SKM-1 (cell line): ENCODE measurements around the gene DIP2B.
"Not testable (repeated sequence)": the region's sequence is repeated elsewhere in the genome, so short reads cannot be mapped to it uniquely, and the experiment has no call there.

Source experiments
- DNase-seq: peaks from one replicate; lab custom pipeline; 2025; ENCODE audit not compliant: unreplicated experiment; lab: John Stamatoyannopoulos, UW

The DIP2B gene

DNA sequence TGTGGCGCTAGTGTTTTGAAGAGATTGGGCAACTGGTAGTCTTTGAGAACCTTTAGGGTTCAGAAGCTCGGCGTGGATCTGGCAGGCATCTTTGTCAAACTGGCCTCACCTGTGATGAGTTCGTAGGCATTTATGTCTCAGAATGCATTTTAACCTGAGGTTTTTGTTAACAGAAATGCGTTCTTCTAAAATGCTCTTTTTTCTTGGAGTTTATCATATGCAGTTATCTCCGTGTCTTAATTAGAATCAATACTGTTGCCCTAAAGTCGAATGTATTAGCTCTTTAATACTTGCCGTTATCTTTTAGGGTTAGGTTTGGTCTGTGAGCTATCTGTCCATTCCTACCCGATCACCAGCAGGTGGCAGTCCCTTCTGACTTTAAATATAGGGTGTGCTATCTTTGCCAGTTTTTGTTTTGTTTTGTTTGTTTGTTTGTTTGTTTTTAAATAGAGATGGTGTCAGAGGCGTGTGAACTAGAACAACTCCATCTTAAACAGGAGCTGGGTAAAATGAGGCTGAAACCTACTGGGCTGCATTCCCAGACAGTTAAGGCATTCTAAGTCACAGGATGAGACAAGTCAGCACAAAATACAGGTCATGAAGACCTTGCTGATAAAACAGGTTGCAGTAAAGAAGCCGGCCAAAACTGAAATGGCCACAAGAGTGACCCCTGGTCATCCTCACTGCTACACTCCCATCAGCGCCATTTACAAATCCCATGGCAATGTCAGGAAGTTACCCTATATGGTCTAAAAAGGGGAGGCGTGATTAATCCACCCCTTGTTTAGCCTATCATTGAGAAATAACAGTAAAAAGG lies 260.5 kb downstream of the DIP2B start:
- peak; percentile 11 for DNase-seq

DNA sequence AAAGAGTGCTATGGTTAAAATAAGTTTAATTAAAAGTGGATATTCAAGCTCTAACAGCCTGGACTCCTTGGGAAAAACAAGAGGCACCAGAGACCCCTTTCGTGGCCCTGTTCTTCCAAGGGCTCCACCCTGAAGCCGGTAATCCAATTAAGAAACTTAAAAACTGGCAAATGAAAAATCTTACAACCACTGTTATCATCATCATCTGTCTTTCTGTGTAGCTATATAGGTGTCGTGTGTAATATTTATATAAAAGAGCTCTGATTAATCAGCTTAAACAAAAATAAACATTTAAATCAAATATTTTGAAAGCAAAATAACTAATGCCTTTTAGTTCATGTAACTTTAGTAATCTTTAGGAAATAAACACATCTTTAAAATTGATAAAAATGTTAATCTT lies 263.6 kb downstream of the DIP2B start:
- DNase-seq = no peak

DNA sequence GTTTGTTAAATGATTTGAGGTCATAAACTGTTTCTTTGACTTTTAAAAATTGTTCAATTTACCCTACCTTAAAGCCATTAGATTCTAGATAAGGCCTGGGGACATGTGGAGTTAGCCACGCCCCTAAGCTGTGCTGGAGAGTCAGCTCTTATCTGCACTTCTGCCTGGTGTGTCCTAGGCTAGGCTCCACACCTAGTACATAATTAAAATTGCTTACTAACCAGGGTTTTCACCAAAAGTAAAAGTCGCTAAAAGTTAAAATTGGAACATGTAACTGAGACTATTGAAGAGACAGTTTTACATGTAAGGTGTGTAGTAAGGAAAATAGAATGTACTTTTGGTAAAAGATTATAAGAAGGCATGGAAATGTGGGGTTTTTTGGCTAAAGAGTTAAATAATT lies 264.0 kb downstream of the DIP2B start:
- DNase-seq = not testable (repeated sequence)

DNA sequence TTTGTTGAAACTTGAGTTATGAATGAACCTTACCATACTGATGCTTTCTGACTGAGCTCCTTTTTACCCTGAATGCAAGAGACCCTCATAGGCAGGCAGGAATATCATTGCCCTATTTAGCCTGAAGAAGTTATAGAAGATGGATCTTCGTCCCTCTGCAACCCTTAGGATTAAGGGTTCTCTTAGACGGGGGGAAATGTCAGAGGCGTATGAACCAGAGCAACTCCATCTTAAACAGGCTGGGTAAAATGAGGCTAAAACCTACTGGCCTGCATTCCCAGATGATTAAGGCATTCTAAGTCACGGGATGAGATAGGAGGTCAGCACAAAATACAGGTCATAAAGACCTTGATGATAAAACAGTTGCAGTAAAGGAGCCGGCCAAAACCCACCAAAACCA lies 266.6 kb downstream of the DIP2B start:
- DNase-seq = no peak

DNA sequence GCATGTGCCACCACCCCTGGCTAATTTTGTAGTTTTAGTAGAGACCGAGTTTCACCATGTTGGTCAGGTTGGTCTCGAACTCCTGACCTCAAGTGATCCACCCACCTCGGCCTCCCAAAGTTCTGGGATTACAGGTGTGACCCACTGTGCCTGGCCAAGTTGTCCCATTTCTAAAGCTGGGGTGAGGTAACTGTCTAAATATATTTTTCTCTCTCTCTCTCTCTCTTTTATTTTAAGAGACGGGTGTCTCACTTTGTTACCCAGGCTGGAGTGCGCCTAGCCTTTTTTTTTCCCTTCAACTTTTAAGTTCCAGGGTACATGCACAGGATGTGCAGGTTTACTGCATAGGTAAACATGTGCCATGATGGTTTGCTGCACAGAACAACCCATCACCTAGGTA lies 267.7 kb downstream of the DIP2B start:
- no peak for DNase-seq

DNA sequence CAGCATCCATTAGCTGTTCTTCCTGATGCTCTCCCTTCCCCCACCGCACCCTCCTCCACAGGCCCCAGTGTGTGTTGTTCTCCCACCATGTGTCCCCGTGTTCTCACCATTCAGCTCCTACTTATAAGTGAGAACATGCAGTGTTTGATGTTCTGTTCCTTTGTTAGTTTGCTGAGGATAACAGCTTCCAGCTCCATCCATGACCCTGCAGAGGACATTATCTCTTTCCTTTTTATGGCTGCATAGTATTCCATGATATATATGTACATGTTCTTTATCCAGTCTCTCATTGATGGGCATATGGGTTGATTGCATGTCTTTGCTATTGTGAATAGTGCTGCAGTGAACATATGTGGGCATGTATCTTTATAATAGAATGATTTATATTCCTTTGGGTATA lies 268.1 kb downstream of the DIP2B start:
- DNase-seq = no peak

DNA sequence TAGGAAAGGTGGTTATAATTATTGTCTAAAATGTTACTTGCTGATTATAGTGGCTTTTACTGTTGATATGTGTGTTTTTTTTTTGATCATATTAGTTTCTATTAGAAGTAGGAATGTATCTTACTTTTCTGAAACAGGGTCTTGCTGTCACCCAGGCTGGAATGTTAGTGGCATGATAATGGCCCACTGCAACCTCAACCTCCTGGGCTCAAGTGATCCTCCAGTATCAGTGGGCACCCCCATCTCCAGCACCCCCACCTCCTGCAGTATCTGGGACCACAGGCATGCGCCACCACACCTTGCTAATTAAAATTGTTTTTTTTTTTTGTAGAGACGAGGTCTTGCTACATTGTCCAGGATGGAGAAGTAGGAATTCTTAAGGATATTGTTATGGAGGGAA lies 270.5 kb downstream of the DIP2B start:
- no peak for DNase-seq

DNA sequence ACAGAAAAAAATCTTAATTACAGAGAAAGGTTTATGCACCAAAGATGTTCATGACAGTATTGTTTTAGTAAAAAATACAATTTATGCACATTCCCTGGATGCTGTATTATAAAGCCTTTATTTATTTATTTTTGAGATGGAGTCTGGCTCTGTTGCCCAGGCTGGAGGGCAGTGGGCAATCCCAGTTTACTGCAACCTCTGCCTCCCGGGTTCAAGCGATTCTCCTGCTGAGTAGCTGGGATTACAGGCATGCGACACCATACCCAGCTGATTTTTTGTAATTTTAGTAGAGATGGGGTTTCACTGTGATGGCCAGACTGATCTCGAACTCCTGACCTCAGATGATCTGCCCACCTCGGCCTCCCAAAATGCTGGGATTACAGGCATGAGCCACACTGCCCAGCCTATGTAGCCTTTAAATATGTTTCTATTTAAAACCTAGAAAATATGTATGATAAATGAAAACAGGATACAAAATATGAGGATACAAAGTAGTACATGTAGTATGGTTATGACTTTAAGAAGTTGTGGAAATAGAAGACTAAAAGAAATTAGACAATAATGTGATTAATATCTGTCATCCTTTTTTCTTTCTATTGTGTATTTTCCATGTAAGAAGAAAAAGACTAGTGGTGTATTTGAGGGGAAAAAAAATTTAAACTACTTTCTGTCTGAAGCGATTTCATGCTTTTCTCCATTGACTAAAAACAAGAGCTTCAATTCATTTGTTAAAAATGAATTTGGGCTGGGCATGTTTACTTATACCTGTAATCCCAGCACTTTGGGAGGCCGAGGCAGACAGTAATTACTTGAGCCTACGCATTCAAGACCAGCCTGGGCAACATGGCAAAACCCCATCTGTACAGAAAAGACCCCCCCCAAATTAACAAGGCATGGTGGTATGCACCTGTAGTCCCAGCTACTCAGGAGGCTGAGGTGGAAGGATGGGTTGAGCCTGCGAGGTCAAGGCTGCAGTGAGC lies 272.3 kb downstream of the DIP2B start:
- no peak for DNase-seq

DNA sequence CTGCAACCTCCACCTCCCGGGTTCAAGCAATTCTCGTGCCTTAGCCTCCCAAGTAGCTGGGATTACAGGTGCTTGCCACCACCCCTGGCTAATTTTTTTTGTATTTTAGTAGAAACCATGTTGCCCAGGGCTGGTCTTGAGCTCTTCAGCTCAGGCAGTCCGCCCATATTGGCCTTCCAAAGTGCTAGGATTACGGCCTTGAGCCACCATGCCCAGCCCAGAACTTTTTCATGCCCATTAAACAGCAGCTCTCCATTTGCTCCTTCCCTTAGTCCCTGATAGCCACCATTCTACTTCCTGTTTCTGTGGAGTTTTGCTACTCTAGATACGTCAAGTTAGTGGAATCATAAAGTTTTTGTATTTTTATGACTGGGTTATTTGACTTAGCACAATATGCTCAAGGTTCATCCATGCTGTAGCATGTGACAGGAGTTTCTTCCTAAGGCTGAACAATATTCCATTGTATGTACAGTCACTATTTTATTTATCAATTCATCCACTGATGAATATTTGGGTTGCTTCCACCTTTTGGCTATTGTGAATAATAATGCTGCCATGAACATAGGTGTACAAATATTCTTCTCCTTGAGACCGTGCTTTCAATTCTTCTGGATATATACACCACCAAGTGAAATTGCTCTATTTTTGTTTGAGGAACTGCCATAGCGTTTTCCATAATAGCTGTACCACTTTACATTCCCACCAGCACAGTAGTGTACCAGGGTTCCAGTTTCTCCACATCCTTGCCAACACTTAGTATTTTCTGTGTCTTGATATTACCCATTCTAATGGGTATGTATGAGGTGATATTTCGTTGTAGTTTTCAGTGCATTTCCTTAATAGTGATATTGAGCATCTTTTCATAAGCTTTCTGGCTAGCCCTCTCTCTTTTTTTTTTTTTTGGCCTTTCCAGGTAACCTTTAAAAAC lies 274.1 kb downstream of the DIP2B start:
- no peak for DNase-seq

DNA sequence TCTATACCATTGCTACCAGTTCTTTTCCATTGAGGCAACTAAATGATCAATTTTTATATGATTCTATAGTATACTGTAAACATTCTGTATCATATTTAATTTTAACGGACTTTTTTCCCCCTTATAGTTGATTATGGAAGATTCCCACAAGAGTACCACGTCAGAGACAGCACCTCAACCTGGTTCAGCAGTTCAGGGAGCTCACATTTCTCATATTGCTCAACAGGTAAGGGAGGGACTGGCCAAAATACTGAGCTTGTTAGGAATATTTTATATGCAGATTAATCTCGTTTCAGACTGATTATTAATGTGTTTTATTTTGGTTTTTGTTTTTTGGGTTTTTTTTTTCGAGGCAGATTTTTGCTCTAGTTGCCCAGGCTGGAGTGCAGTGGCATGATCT lies 275.2 kb downstream of the DIP2B start:
- DNase-seq = no peak

DNA sequence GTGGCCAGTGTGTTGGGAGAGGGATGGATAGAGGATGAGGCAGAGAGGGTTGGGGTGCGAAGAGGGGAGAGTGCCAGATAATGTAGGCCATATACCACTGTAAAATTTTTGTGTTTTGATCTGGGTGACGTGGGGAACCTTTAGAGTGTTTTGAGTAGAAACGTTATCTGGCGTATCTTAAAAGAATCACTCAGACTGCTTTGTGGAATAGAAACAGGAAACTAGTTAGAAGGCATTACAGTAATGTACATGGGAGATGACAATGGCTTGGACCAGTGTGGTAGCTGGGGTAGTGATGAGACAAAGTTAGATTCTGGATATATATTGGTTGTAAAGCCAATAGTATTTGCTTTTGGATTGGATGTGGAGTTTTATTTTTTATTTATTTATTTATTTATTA lies 279.7 kb downstream of the DIP2B start:
- DNase-seq = no peak

DNA sequence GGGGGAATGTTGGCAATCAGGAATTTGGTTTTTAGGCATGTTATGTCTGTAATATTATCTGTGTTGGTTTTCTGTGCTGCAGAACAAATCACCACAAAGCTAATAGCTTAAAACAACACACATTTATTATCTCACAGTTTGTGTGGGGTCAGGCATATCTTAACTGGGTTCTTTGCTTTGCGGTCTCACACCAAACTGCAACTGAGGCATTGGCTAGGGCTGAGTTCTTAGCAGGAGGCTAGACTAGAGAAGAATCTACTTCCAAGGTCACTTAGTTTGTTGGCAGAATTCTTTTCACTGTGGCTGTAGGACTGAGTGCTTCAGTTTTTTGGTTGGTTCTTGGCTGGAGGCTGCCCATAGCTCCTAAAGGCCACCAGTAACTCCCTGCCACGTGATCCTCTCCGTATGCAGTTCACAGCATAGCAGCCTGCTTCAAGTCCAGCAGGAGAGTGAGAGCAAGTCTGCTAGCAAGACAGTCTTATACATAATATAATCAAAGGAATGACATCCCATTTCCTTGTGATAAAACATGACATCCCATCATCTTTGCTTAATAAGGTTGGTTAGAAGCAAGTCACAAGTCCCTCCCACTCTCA lies 280.7 kb downstream of the DIP2B start:
- DNase-seq = no peak

DNA sequence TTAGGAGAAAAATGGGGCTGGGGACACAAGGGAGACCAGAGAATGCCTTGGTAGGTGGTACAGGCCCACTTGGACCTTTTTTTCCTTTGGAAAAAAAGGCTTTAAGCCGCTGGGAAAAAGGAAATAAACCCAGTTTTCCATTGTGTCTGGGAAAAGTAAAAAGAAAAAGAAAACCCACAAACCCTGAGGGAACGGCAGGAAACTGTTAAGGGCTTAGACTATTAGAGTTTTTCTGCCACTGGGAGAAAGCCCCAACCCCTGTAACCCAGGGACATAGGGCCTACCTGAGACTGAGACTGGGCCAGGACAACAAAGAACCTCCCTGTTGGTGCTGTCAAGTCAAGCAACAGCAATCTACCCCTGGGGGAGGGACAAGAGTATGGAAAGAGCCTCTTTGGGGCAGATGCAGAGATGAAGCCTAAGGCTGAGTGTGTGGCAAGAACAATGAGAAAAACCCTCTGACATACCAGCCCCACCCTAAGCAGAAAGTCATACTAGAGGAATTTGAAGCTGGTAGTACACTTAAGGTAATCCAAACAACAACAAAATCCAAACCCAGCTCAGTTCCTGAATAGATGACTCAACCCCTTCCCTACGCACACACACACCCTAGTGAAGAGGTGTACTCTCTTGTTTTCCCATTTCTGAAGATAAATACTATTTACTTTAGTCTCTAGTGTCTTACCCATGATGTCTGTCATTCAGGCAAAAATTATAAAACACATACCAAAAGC lies 281.9 kb downstream of the DIP2B start:
- no peak for DNase-seq

DNA sequence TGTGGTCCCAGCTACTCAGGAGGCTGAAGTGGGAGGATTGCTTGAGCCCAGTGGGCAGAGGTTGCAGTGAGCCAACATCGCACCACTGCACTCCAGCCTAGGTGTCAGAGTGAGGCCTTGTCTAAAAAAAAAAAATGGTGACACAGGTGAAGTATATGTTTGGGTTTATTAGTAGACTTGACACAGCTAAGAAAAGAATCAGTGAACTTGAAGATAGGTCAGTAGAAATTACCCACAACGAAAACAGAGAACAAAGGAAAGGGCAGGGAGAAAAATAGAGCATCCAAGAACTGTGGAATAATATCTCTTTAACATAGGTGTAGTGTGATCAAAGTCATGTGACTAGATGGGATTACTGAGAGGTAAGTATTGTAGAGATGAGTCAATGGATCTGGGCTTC lies 282.8 kb downstream of the DIP2B start:
- DNase-seq = no peak

DNA sequence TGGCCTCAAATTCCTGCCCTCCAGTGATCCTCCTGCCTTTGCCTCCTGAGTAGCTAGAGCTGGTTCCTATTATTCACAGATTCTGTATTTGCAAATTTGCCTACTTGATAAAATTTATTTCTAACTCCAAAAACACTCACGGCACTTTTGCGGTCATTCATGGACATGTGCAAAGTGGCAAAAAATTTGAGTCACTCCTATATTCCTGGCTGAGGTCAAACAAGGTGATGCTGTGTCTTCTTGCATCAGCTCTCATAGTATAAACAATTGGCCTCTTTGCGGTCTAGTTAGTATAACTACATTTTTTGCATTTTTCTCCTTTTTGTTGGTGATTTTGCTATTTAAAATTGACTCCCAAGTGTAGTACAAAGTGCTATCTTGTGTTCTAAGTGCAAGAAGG lies 283.8 kb downstream of the DIP2B start:
- no peak for DNase-seq

DNA sequence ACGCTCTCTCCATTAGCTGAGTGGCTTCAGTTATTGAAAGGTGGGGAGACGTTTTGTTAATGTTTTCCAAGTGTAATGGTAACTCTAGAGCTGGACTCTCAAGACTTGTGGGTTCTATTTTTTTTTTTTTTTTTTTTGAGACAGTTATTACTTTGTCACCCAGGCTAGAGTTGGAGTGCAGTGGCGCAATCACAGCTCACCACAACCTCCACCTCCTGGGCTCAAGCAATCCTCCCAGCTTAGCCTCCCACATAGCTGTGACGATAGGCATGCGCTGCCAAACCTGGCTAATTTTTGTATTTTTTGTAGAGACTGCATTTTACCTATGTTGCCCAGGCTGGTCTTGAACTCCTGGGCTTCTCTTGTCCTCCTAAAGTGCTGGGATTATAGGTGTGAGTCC lies 285.3 kb downstream of the DIP2B start:
- DNase-seq = no peak
